ENCODE data around the gene STK33. TPM values are rescaled to one million over a fixed set of nuclear protein-coding genes. Genes with fewer than 3 reads are reported as not detected.

Gene STK33
- total and polyA plus RNA-seq, 7 donors: 0.30 to 8.2 (median 2.7) TPM

GRCh38 chr11:8459711-8460399, 134.2 kb downstream of the STK33 start:
- 53 to 69% (median 58%) methylated on average over 4 of the region's 4 CpGs for WGBS, 3 donors
- no peak for DNase-seq
- H3K9me3 ChIP-seq: no peaks in the 10 kb centered on the region
- no peak overlapping the region for H3K4me3 ChIP-seq
- H3K4me1 ChIP-seq: no peaks in the 10 kb centered on the region
- ATAC-seq: no peak
- TF ChIP-seq, protein P1, sequence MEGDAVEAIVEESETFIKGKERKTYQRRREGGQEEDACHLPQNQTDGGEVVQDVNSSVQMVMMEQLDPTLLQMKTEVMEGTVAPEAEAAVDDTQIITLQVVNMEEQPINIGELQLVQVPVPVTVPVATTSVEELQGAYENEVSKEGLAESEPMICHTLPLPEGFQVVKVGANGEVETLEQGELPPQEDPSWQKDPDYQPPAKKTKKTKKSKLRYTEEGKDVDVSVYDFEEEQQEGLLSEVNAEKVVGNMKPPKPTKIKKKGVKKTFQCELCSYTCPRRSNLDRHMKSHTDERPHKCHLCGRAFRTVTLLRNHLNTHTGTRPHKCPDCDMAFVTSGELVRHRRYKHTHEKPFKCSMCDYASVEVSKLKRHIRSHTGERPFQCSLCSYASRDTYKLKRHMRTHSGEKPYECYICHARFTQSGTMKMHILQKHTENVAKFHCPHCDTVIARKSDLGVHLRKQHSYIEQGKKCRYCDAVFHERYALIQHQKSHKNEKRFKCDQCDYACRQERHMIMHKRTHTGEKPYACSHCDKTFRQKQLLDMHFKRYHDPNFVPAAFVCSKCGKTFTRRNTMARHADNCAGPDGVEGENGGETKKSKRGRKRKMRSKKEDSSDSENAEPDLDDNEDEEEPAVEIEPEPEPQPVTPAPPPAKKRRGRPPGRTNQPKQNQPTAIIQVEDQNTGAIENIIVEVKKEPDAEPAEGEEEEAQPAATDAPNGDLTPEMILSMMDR (IDR thresholded peaks at IDR 0.05): no peak
- H3K36me3 ChIP-seq (ENCODE audit: insufficient read depth in 1 of 2, low read depth in 1 of 2): no peaks in the 10 kb centered on the region
- H3K27ac ChIP-seq: no peak overlapping the region
- no peaks in the 10 kb centered on the region for H3K27me3 ChIP-seq (ENCODE audit: insufficient read depth in 3 of 3, low read length in 2 of 3)
- intact Hi-C loops (cut with DNase I): no loop called here

- H3K27ac ChIP-seq: no peak overlapping the region
- H3K36me3 ChIP-seq (ENCODE audit: insufficient read depth in 1 of 2, low read depth in 1 of 2): no peaks in the 10 kb centered on the region
- no peak for ATAC-seq
- H3K4me3 ChIP-seq: no peak overlapping the region
- no peaks in the 10 kb centered on the region for H3K9me3 ChIP-seq
- no peaks in the 10 kb centered on the region for H3K27me3 ChIP-seq (ENCODE audit: insufficient read depth in 3 of 3, low read length in 2 of 3)
- H3K4me1 ChIP-seq: no peaks in the 10 kb centered on the region
- TF ChIP-seq, protein P1 (IDR thresholded peaks at IDR 0.05): no peak
- intact Hi-C loops (cut with DNase I): no loop called here
- no peak for DNase-seq
- WGBS, 3 donors: 23 to 62% (median 42%) methylated on average over 4 of the region's 4 CpGs
Measured at GRCh38 chr11:8442301-8442700, 151.7 kb downstream of the STK33 start.

GRCh38 chr11:8440649-8441048, 153.4 kb downstream of the STK33 start:
- no peaks in the 10 kb centered on the region for H3K9me3 ChIP-seq
- WGBS, 3 donors: 86 to 91% (median 87%) methylated on average over 3 of the region's 3 CpGs

DNA sequence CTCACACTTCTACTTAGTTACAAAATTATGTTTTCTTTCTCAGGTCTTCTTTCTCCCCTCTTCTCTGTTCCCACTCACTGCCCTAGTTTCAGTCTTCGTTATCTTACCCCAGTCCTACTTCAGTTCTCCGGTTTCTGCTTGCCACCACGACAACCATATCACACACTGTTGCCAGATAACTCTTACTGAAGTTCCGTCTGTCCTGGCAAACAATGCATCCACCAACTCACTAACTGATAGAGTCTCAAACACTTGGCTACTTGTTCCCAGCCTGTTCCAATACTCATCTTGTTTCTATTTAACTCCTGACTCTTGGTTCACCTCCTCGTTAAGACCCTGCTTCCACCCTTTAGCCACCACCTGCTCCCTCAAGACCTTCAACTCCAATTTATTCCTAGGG, 164.5 kb downstream of the STK33 start:
- ATAC-seq: no peak
- TF ChIP-seq, protein P1 (IDR thresholded peaks at IDR 0.05): no peak
- intact Hi-C loops (cut with DNase I): no loop called here
- Histone ChIP-seq H3K4me3 (no peak overlapping the region), H3K36me3 (ENCODE audit: insufficient read depth in 1 of 2, low read depth in 1 of 2) (no peaks in the 10 kb centered on the region), H3K27me3 (ENCODE audit: insufficient read depth in 3 of 3, low read length in 2 of 3) (no peaks in the 10 kb centered on the region), H3K27ac (no peak overlapping the region), H3K4me1 (no peaks in the 10 kb centered on the region), H3K9me3 (no peaks in the 10 kb centered on the region)
- no peak for DNase-seq
- WGBS, 3 donors: 44 to 61% (median 53%) methylated on average over 5 of the region's 5 CpGs

More at GRCh38 chr11:8440649-8441048, 153.4 kb downstream of the STK33 start:
- Histone ChIP-seq H3K27me3 (ENCODE audit: insufficient read depth in 3 of 3, low read length in 2 of 3) (no peaks in the 10 kb centered on the region), H3K27ac (no peak overlapping the region), H3K4me3 (no peak overlapping the region), H3K4me1 (no peaks in the 10 kb centered on the region), H3K36me3 (ENCODE audit: insufficient read depth in 1 of 2, low read depth in 1 of 2) (no peaks in the 10 kb centered on the region)
- ATAC-seq (no peak), DNase-seq (no peak)
- intact Hi-C loops (cut with DNase I): no loop called here
- TF ChIP-seq, protein P1 (IDR thresholded peaks at IDR 0.05): no peak

DNA sequence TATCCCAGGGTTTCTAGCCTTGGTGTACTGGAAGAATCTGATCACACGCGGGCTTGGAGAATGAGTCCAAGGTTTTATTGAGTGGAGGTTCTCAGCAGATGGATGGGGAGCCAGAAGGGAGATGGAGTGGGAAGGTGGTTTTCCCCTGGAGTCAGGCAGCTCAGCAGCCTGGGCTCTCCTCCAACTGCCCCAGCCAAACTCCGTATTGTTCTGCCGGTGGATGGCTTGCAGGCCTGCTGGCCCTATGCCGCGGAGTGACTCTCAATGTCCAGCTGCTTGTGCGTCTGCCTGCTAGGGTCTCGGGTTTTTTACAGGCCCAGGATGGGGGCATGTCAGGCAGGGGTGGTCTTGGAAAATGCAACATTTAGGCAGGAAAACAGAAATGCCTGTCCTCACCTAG, 168.0 kb downstream of the STK33 start:
- 81 to 87% (median 85%) methylated on average over 8 of the region's 8 CpGs for WGBS, 3 donors
- no peaks in the 10 kb centered on the region for H3K9me3 ChIP-seq
- intact Hi-C loops (cut with DNase I): no loop called here
- no peaks in the 10 kb centered on the region for H3K4me1 ChIP-seq
- H3K27me3 ChIP-seq (ENCODE audit: insufficient read depth in 3 of 3, low read length in 2 of 3): no peaks in the 10 kb centered on the region
- no peak overlapping the region for H3K27ac ChIP-seq
- no peaks in the 10 kb centered on the region for H3K36me3 ChIP-seq (ENCODE audit: insufficient read depth in 1 of 2, low read depth in 1 of 2)
- TF ChIP-seq, protein P1 (IDR thresholded peaks at IDR 0.05): no peak
- ATAC-seq: no peak
- no peak overlapping the region for H3K4me3 ChIP-seq
- no peak for DNase-seq
